MM.1S (cell line): Measurements from ENCODE around the gene RBFOX1.

ENCODE experiments used
- CTCF ChIP-seq: fragments of 300-600 bp; sonication (generic); IDR thresholded peaks from 2 replicates; pipeline ENCODE4 v1.5.1; 2016; ENCODE audit warnings: antibody characterized with exemption, low read length, mixed read lengths
- EZH2 ChIP-seq: fragments of 300-600 bp; sonication (generic); optimal IDR thresholded peaks from 2 replicates; pipeline ENCODE3; 2017; ENCODE audit warnings: low read depth, mild to moderate bottlenecking, antibody characterized with exemption, low read length, mixed read lengths
- EZH2phosphoT487 ChIP-seq: fragments of 300-600 bp; sonication (generic); IDR thresholded peaks from 2 replicates; pipeline ENCODE4 v1.6.1; 2018; ENCODE audit warnings: antibody characterized with exemption, low read length

GRCh38 chr16:7325834-7326233 is 6.8 kb upstream of the RBFOX1 start:
- TF ChIP-seq CTCF (no peak), EZH2 (no peak), EZH2phosphoT487 (no peak)
